Measurements from ENCODE around the gene RIPOR3.

GRCh38 chr20:50655311-50655880, 35.9 kb downstream of the RIPOR3 start:
- TF ChIP-seq CTCF (IDR thresholded peaks at IDR 0.05) (no peak), ZFX (IDR thresholded peaks at IDR 0.05; ENCODE audit: borderline replicate concordance) (no peak)

Measured in 22Rv1 (cell line).